CD4-positive, alpha-beta memory T cell (primary cell): ENCODE results near the gene RNF115. TPM values are rescaled to one million over a fixed set of nuclear protein-coding genes. Genes with fewer than 3 reads are reported as not detected.

ENCODE experiments used
- CTCF ChIA-PET: fragments of 350-600 bp; sonication (Branson Sonifier 250); formaldehyde crosslinking; loops from one replicate; lab custom pipeline; 2021; ENCODE audit warnings: inconsistent platforms; ENCODE audit not compliant: partially characterized antibody; lab: Charles Lee
- POLR2A ChIA-PET: fragments of 350-600 bp; sonication (Branson Sonifier 250); formaldehyde crosslinking; loops from one replicate; lab custom pipeline; 2021; ENCODE audit not compliant: partially characterized antibody; lab: Charles Lee
- DNase-seq, 5 donors: peaks; one replicate each; pipeline versions ENCODE4 v3.0.0 to v3.0.0-alpha.2; 2020 to 2022; ENCODE audit warnings: mixed read lengths in 1 of 5
- H3K27ac ChIP-seq: one replicate; pipeline ENCODE4 v1.7.0; 2013; ENCODE audit warnings: low read depth, low read length
- H3K27me3 ChIP-seq: 2 replicates; pipeline ENCODE4 v1.7.0; 2013; ENCODE audit warnings: mild to moderate bottlenecking, low read length, moderate library complexity; ENCODE audit not compliant: insufficient read depth
- H3K36me3 ChIP-seq: 2 replicates; pipeline ENCODE4 v1.7.0; 2013; ENCODE audit warnings: mild to moderate bottlenecking, low read length, moderate library complexity; ENCODE audit not compliant: insufficient read depth
- H3K4me1 ChIP-seq: 2 replicates; pipeline ENCODE4 v1.7.0; 2013; ENCODE audit warnings: mild to moderate bottlenecking, low read length, moderate library complexity; ENCODE audit not compliant: insufficient read depth
- H3K4me3 ChIP-seq, 2 donors: one replicate each; pipeline ENCODE4 v1.7.0; 2013; ENCODE audit warnings: low read length in 2 of 2, mild to moderate bottlenecking in 1 of 2
- H3K9me3 ChIP-seq, 2 donors: one replicate each; pipeline ENCODE4 v1.7.0; 2013; ENCODE audit warnings: low read length in 2 of 2, control low read depth in 1 of 2; ENCODE audit not compliant: control insufficient read depth in 1 of 2
- H3K27ac Mint-ChIP-seq, 7 donors: one replicate each; pipeline ENCODE4 v1.8.0; 2020 to 2021; ENCODE audit warnings: mixed read lengths in 7 of 7, mild to moderate bottlenecking in 6 of 7, inconsistent platforms in 3 of 7, moderate library complexity in 3 of 7
- H3K27me3 Mint-ChIP-seq, 2 donors: one replicate each; pipeline ENCODE4 v1.8.0; 2020 to 2021; ENCODE audit warnings: mixed read lengths in 2 of 2
- H3K36me3 Mint-ChIP-seq, 2 donors: one replicate each; pipeline ENCODE4 v1.8.0; 2020 to 2021; ENCODE audit warnings: mixed read lengths in 2 of 2, inconsistent platforms in 1 of 2, mild to moderate bottlenecking in 1 of 2
- H3K4me1 Mint-ChIP-seq, 4 donors: one replicate each; pipeline ENCODE4 v1.8.0; 2020 to 2021; ENCODE audit warnings: mixed read lengths in 4 of 4, mild to moderate bottlenecking in 1 of 4
- H3K4me3 Mint-ChIP-seq, 8 donors: one replicate each; pipeline ENCODE4 v1.8.0; 2020 to 2021; ENCODE audit warnings: mixed read lengths in 8 of 8, mild to moderate bottlenecking in 7 of 8, moderate library complexity in 6 of 8, inconsistent platforms in 3 of 8
- H3K9me3 Mint-ChIP-seq, 8 donors: one replicate each; pipeline ENCODE4 v1.8.0; 2020 to 2021; ENCODE audit warnings: mixed read lengths in 8 of 8, mild to moderate bottlenecking in 5 of 8, inconsistent platforms in 3 of 8, moderate library complexity in 1 of 8
- intact Hi-C: fragments of 100-400 bp; cut with micrococcal nuclease; formaldehyde crosslinking; loops from one replicate; pipeline ENCODE4 v1.15.1; 2023
- polyA plus RNA-seq, 2 donors: library from polyadenylated mRNA; unstranded; fragments of 300-500 nt; fragmentation: Illumina TruSeq; gene quantifications; one replicate each; pipeline ENCODE4 v1.2.3, GENCODE V29; 2021
- total RNA-seq, 2 experiments: library from RNA; stranded (reverse); gene quantifications; one replicate each; pipeline ENCODE4 v1.2.3, GENCODE V29; 2021

Gene RNF115
- total and polyA plus RNA-seq, 4 experiments from 2014 or later: 3.3 to 15.3 (median 11.4) TPM

DNA sequence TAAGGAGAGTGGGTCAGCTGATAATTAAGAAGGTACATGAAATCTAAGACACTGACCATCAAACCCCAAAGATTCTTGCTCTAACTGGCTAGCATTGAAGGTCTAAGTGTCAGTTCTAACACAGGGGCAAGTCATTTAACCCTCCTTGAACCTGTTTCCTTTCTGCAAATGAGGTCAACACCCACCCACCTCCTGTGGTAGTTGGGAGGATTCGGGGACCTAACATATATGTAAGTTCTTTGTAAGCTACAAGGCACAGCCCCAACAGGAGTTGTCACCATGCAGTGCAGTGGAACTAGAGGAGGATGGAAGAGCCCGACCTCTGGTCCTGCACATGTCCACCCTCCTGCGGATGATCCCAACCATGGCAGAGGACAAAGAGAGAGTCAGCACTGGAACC is 23.9 kb upstream of the RNF115 start:
- H3K36me3 ChIP-seq: peaks cover 10% of the 10 kb centered on the region
- intact Hi-C loops: no loop called here
- peaks cover 11% of the 10 kb centered on the region for H3K4me1 ChIP-seq
- peak overlapping the region in 4 of 7 donors; percentile 1 to 66 (median 36) for H3K27ac Mint-ChIP-seq
- no peaks in the 10 kb centered on the region for H3K9me3 ChIP-seq
- CTCF ChIA-PET: interaction anchor here (0.6 to 9.5 kb wide), 11 partner anchors 13 to 178 kb away, joined by 3 to 264 read pairs (median 45); partner anchors contain the start of genes ANKRD34A, ANKRD35, ITGA10 and LIX1L
- peaks cover 18 to 31% of the 10 kb centered on the region in 2 donors for H3K36me3 Mint-ChIP-seq
- no peaks in the 10 kb centered on the region for H3K27me3 Mint-ChIP-seq
- no peak overlapping the region for H3K4me3 ChIP-seq
- no peaks in the 10 kb centered on the region for H3K27me3 ChIP-seq
- H3K4me1 Mint-ChIP-seq: peaks cover 6 to 8% (median 7%) of the 10 kb centered on the region in 4 donors
- no peak overlapping the region for H3K27ac ChIP-seq
- H3K4me3 Mint-ChIP-seq: no peak overlapping the region
- DNase-seq: no peak
- no peaks in the 10 kb centered on the region for H3K9me3 Mint-ChIP-seq
- POLR2A ChIA-PET: interaction anchor here (0.8 to 8.8 kb wide), 3 partner anchors 10 to 82 kb away, joined by 3 to 133 read pairs (median 32); partner anchors contain the start of genes PIAS3, POLR3C and RNF115

DNA sequence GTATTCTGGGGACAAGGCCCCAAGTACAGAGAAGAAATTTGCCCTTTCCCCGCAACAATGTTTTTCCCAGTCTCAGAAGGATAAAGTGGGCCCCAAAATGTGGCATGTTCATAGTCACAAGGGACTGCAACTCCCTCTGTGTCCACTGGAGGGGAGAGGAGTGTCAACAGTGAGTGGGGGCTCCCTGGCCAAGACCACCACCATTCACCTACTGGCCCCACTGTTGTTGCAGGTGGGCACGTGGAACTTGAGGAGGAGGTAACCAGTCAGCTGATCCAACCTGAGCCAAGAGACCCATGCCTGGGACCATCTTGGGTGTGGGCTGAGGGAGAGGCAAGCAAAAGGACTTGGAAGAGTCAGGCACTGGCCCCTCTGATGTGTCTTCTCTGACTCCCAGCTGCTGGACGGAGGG is 22.3 kb upstream of the RNF115 start:
- Histone ChIP-seq H3K27me3 (no peaks in the 10 kb centered on the region), H3K36me3 (peaks cover 20% of the 10 kb centered on the region), H3K4me3 (peak overlapping the region; percentile 18 to 77), H3K9me3 (no peaks in the 10 kb centered on the region), H3K4me1 (peaks cover 11% of the 10 kb centered on the region), H3K27ac (peak overlapping the region; percentile 63)
- Mint-ChIP-seq H3K36me3 (peaks cover 28 to 35% of the 10 kb centered on the region in 2 donors), H3K27ac (peak overlapping the region in 6 of 7 donors; percentile 43 to 91 (median 81)), H3K9me3 (no peaks in the 10 kb centered on the region), H3K27me3 (no peaks in the 10 kb centered on the region), H3K4me3 (no peak overlapping the region), H3K4me1 (peaks cover 6 to 7% (median 6%) of the 10 kb centered on the region in 4 donors)
- intact Hi-C loops: no loop called here
- CTCF ChIA-PET: interaction anchor here (0.8 to 9.5 kb wide), 28 partner anchors 10 to 201 kb away, joined by 3 to 264 read pairs (median 11); partner anchors contain the start of genes ANKRD34A, ANKRD35, HJV and ITGA10
- DNase-seq: peak in 4 of 5 donors; percentile 20 to 39 (median 30)
- POLR2A ChIA-PET: interaction anchor here (0.9 to 8.8 kb wide), 11 partner anchors 9 to 191 kb away, joined by 3 to 133 read pairs (median 9); partner anchors contain the start of genes PIAS3, POLR3C, RNF115 and TXNIP

DNA sequence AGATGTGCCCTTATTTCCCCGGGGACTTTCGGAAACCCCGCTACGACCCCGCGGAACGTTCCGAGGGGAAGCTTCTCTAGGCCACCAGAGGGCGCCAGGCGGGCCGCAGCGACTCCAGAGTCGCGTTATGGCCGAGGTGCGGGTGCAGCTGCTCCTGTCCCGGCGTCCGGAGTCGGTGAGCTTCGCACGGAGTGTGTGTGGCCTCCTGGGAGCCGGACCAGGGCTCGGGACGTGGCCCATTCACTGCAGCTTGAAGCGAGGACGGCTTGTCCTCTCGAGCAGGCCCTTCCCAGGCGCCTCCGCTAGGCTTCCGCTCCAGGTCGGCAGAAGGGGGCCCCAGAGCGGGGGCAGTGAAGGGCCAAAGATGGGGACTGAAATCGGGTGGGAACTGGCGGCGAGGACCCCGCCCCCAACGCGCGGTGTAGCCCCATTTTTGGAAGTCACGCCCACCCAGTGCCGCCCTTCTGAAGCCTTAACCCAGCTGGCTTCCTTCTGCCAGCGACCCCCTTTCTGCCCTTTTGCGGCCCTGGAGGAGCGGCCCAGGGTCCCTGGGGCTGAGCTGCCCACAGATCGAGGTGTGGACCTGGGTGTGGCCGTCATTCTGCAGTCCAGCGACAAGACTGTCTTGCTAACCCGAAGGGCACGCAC is 21.7 kb upstream of the RNF115 start, which contains the start of gene NUDT17:
Gene NUDT17 (plus strand): TSS at position 117 of the 648 bp plus-strand sequence. CDS start 11 bp downstream, at position 128.
- Mint-ChIP-seq H3K27me3 (no peaks in the 10 kb centered on the region), H3K4me3 (no peak within 1 kb of the TSS), H3K9me3 (no peaks in the 10 kb centered on the region), H3K4me1 (peaks cover 6 to 7% (median 6%) of the 10 kb centered on the region in 4 donors), H3K27ac (peak within 1 kb of the TSS in 6 of 7 donors; percentile 43 to 91 (median 81)), H3K36me3 (peaks cover 28 to 35% of the 10 kb centered on the region in 2 donors)
- CTCF ChIA-PET: interaction anchor here (0.7 to 9.5 kb wide), 41 partner anchors 9 to 202 kb away, joined by 3 to 264 read pairs (median 7); partner anchors contain the start of genes ANKRD34A, ANKRD35, HJV and ITGA10
- Histone ChIP-seq H3K27me3 (no peaks in the 10 kb centered on the region), H3K27ac (peak within 1 kb of the TSS; percentile 63), H3K4me1 (peaks cover 11% of the 10 kb centered on the region), H3K9me3 (no peaks in the 10 kb centered on the region), H3K4me3 (peak within 1 kb of the TSS; percentile 18 to 77), H3K36me3 (peaks cover 23% of the 10 kb centered on the region)
- intact Hi-C loops: loop anchor here (1.0 to 2.0 kb wide), 5 partner anchors 13 to 168 kb away; partner anchors contain the start of genes ITGA10, PIAS3, POLR3C and RNF115
- DNase-seq: peak; percentile 67 to 75 (median 68)
- POLR2A ChIA-PET: interaction anchor here (0.8 to 8.8 kb wide), 29 partner anchors 9 to 191 kb away, joined by 3 to 133 read pairs (median 5); partner anchors contain the start of genes ANKRD34A, ANKRD35, LIX1L and PEX11B

DNA sequence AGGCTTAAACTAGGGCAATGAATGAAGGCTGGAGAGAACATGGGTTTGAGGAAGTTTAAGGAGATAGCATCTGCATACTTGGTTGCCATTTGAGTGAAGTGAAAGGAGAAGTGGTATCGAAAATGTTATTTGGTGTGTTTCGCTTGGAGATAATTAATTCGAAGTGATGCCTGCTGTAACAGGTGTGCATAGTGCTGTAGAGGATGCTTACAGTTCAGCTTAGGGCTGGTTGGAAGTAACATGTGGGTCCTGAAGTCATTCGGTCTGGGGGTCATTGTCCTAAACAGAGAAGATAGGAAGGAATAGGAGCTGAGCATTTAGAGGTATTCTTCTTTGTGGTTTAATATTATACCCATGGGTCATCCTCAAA is 21.2 kb upstream of the RNF115 start:
- intact Hi-C loops: loop anchor here (1.0 to 2.0 kb wide), 5 partner anchors 14 to 168 kb away; partner anchors contain the start of genes ITGA10, PIAS3, POLR3C and RNF115
- H3K27ac ChIP-seq: peak overlapping the region; percentile 63
- H3K36me3 ChIP-seq: peaks cover 27% of the 10 kb centered on the region

DNA sequence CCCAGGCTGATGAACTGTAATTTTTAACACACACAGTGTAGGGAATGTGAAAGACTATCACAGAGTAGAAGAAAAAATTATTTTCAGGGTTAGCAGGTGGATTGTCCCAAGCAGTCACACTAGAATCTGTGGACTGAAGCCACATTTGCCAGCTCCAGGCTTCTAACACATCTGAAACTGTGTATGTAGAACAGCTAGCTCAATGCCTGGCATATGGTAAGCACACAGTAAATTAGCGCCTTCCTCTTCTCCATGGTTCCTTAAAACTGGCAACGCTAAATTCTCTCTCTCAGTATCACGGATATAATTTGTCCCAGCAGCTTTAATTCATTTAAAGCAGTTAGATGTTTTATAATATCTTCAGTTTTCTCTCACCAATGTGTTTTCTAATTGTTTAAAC is 19.1 kb upstream of the RNF115 start:
- H3K36me3 ChIP-seq: peaks cover 39% of the 10 kb centered on the region
- ChIA-PET CTCF (interaction anchor here (0.7 to 9.5 kb wide), 8 partner anchors 10 to 179 kb away, joined by 3 to 264 read pairs (median 4); partner anchors contain the start of genes HJV and PIAS3), POLR2A (interaction anchor here (1.2 to 8.8 kb wide), 2 partner anchors 15 to 18 kb away, joined by 4 to 133 read pairs; partner anchors contain the start of gene PIAS3)
- no peaks in the 10 kb centered on the region for H3K27me3 ChIP-seq
- H3K4me1 ChIP-seq: peaks cover 11% of the 10 kb centered on the region
- Mint-ChIP-seq H3K9me3 (no peaks in the 10 kb centered on the region), H3K27ac (no peak overlapping the region), H3K4me1 (peaks cover 6 to 7% (median 6%) of the 10 kb centered on the region in 4 donors), H3K36me3 (peaks cover 29 to 41% of the 10 kb centered on the region in 2 donors), H3K4me3 (no peak overlapping the region), H3K27me3 (no peaks in the 10 kb centered on the region)
- intact Hi-C loops: no loop called here
- DNase-seq: no peak
- H3K27ac ChIP-seq: no peak overlapping the region
- H3K9me3 ChIP-seq: no peaks in the 10 kb centered on the region
- no peak overlapping the region for H3K4me3 ChIP-seq

More for the DNA sequence above, 21.2 kb upstream of the RNF115 start:
- H3K27me3 ChIP-seq: no peaks in the 10 kb centered on the region
- DNase-seq: no peak
- ChIA-PET POLR2A (interaction anchor here (0.8 to 8.8 kb wide), 28 partner anchors 10 to 192 kb away, joined by 3 to 133 read pairs (median 6); partner anchors contain the start of genes ANKRD34A, ANKRD35, LIX1L and PEX11B), CTCF (interaction anchor here (0.8 to 9.5 kb wide), 38 partner anchors 9 to 202 kb away, joined by 3 to 264 read pairs (median 7); partner anchors contain the start of genes ANKRD34A, ANKRD35, HJV and ITGA10)
- Mint-ChIP-seq H3K27me3 (no peaks in the 10 kb centered on the region), H3K27ac (no peak overlapping the region), H3K4me1 (peaks cover 6 to 7% (median 6%) of the 10 kb centered on the region in 4 donors), H3K4me3 (no peak overlapping the region), H3K9me3 (no peaks in the 10 kb centered on the region), H3K36me3 (peaks cover 24 to 35% of the 10 kb centered on the region in 2 donors)
- H3K9me3 ChIP-seq: no peaks in the 10 kb centered on the region
- H3K4me3 ChIP-seq: peak overlapping the region; percentile 18 to 77
- H3K4me1 ChIP-seq: peaks cover 11% of the 10 kb centered on the region

DNA sequence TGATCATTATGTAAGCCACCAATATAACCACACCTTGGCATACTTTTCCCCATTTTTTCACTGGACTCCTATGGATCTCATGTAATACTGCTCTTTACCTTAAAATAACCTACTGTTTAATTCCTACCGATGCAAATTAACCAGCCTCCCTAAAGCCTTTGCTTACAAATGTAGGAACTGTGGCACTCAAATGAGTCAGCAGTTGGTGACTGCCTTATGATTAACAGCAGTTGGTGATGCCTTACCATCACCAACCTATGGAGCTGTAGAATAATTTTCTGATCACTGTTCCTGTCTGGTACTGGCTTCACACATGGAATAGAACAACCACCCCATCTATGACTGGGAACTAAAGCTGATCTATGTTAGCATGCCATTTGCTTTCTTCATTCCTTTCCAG is 13.8 kb upstream of the RNF115 start:
- no peak overlapping the region for H3K27ac ChIP-seq
- no peaks in the 10 kb centered on the region for H3K27me3 ChIP-seq
- Mint-ChIP-seq H3K4me1 (no peaks in the 10 kb centered on the region), H3K27ac (peak overlapping the region in 1 of 7 donors; percentile 57), H3K27me3 (no peaks in the 10 kb centered on the region), H3K36me3 (peaks cover 47 to 77% of the 10 kb centered on the region in 2 donors), H3K4me3 (no peak overlapping the region), H3K9me3 (no peaks in the 10 kb centered on the region)
- H3K4me3 ChIP-seq: no peak overlapping the region
- H3K9me3 ChIP-seq: no peaks in the 10 kb centered on the region
- H3K36me3 ChIP-seq: peaks cover 66% of the 10 kb centered on the region
- H3K4me1 ChIP-seq: no peaks in the 10 kb centered on the region
- no peak for DNase-seq
- CTCF ChIA-PET: no interaction called here
- POLR2A ChIA-PET: interaction anchor here (2.2 kb wide), 1 partner anchor 14 kb away, joined by 6 read pairs; the partner anchor contains the start of genes POLR3C and RNF115
- intact Hi-C loops: no loop called here
